Measurements from ENCODE around the gene ZMIZ2.
A peak's percentile ranks its signal among the peaks of the same experiment; 100 is the strongest.

ZMIZ2 gene

GRCh38 chr7:44754802-44755697 lies 6.4 kb downstream of the ZMIZ2 start:
- TF ChIP-seq CTCF (IDR thresholded peaks at IDR 0.05) (no peak), ZFX (IDR thresholded peaks at IDR 0.05; ENCODE audit: borderline replicate concordance) (no peak)
- H3K27ac ChIP-seq, result peak overlapping the region; percentile 2; the same call in 1 of the 2 replicates

GRCh38 chr7:44755698-44756627 lies 7.3 kb downstream of the ZMIZ2 start:
- no peak for TF ChIP-seq ZFX (IDR thresholded peaks at IDR 0.05; ENCODE audit: borderline replicate concordance)
- no peak for TF ChIP-seq CTCF (IDR thresholded peaks at IDR 0.05)
- no peak overlapping the region for H3K27ac ChIP-seq

DNA sequence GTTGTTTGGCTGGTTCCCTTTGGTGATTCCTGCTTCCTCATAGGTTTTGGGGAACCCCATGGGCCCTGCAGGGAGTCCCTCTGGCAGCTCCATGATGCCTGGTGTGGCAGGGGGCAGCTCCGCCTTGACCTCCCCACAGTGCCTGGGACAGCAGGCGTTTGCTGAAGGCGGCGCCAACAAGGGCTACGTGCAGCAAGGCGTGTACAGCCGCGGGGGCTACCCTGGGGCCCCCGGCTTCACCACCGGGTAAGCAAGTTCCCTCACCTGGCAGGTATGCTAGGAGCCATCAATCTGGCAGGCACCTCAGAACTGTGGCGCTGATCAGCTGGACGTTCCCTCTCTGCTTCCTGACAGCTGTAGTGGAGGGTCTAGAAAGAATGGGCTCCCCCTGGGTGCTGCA lies 8.3 kb downstream of the ZMIZ2 start:
- TF ChIP-seq CTCF (IDR thresholded peaks at IDR 0.05) (no peak), ZFX (IDR thresholded peaks at IDR 0.05; ENCODE audit: borderline replicate concordance) (no peak)

GRCh38 chr7:44757311-44757710 lies 8.7 kb downstream of the ZMIZ2 start:
- no peak overlapping the region for H3K27ac ChIP-seq
- TF ChIP-seq CTCF (IDR thresholded peaks at IDR 0.05) (no peak), ZFX (IDR thresholded peaks at IDR 0.05; ENCODE audit: borderline replicate concordance) (no peak)

More for the DNA sequence above, 8.3 kb downstream of the ZMIZ2 start:
- no peak overlapping the region for H3K27ac ChIP-seq

DNA sequence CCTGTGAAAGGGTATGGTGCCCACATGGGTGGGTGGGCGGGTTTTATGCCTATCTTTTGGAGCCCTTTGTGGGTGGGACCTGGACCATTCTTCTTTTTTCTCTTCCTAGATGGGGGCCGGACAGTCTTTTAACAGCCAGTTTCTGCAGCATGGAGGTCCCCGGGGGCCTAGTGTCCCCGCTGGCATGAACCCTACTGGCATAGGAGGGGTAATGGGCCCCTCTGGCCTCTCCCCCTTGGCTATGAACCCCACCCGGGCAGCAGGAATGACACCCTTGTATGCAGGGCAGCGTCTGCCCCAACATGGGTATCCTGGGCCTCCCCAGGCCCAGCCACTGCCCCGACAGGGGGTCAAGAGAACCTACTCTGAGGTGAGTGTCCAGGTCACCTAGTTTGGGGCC lies 9.1 kb downstream of the ZMIZ2 start:
- TF ChIP-seq ZFX (IDR thresholded peaks at IDR 0.05; ENCODE audit: borderline replicate concordance) (no peak), CTCF (IDR thresholded peaks at IDR 0.05) (no peak)
- no peak overlapping the region for H3K27ac ChIP-seq

- TF ChIP-seq CTCF (IDR thresholded peaks at IDR 0.05) (no peak), ZFX (IDR thresholded peaks at IDR 0.05; ENCODE audit: borderline replicate concordance) (no peak)
- H3K27ac ChIP-seq, result no peak overlapping the region
Observed at GRCh38 chr7:44759246-44759645, 10.6 kb downstream of the ZMIZ2 start.
